Loucy (cell line): Measurements from ENCODE around the gene SEC61B.

Source experiments
- CTCF ChIP-seq: fragments of 200-600 bp; sonication (generic); conservative IDR thresholded peaks from 2 replicates; pipeline ENCODE4 v1.5.1; 2014; ENCODE audit warnings: mild to moderate bottlenecking, antibody characterized with exemption, low read length
- EZH2phosphoT487 ChIP-seq: fragments of 200-600 bp; IDR thresholded peaks from 2 replicates; pipeline ENCODE4 v1.6.1; 2018; ENCODE audit warnings: antibody characterized with exemption, mild to moderate bottlenecking, moderate library complexity, borderline replicate concordance

GRCh38 chr9:99251157-99251556 lies 29.1 kb downstream of the SEC61B start:
- TF ChIP-seq CTCF, result no peak
- TF ChIP-seq EZH2phosphoT487, result no peak
